Measurements from ENCODE around the gene ZNF669.

The ZNF669 gene

DNA sequence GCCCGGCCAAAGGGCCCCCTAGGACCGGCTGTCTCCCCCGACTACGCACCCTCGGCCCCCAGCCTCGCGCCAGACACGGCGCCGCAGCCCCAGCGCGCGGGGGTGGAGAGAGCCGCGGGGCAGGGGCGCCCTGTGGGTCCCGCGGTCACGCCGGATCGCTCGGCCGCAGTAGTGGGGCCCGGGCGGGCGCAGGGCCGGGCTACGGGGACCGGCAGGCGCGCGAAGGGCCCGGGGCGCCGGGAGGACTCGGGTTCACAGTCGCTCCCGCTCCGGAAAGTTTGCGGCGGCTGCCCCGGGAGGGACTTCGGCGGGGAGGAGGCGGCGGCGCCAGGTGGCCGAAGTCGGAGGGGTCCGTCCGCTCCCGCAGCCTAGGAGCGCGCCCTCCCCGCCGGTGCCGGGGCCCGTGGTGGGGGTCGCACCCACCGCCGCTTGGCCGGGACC lies 7.1 kb upstream of the ZNF669 start:
- no peak for DNase-seq (ENCODE audit: low read depth)

DNA sequence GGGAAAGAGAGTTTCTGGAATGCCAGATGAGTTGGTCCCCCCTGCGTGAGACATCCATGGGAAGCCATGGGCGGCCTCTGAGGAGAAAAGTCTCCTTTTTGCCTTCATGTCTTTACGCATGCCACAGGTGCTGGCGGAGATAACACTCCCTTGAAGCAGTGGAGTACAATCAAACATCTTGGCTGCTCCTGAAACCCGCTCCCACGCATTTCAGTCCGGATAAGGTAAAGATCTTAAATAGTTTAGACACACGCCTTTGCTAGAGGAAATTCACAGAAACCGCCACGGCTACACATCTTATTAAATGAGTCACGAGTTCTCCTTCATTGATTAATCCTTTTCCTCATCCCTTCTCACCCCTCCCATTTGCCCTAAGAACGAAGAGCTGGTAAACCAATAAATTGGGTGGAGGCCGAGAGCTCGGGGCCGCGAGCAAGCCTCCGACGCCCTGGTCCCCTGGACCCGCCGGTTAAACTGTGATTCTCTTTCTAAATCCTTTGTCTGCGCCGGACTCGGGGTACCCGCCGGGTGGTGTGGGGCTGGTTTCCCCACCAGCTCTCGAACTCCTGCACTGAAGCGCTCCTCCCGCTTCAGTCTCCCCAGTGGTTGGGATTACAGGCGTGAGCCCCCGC lies 6.6 kb upstream of the ZNF669 start:
- no peak for DNase-seq (ENCODE audit: low read depth)

DNA sequence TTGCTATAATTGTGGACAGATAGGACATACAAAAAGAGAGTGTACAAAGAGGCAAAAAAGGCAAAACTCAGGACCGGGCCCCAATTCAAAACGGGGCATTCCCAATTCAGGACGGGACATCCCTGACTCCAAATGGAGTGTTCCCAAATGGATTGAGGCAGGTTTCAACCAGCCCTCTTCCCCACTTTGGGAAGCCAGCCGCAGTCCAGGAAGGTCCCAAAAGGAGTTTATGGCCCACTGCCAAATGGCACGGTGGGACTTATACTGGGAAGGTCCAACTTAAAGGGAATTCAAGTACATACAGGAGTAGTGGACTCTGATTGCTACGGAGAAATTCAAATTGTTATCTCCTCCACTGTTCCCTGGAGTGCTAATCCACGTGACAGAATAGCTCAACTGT lies 3.5 kb upstream of the ZNF669 start:
- no peak for DNase-seq (ENCODE audit: low read depth)

DNA sequence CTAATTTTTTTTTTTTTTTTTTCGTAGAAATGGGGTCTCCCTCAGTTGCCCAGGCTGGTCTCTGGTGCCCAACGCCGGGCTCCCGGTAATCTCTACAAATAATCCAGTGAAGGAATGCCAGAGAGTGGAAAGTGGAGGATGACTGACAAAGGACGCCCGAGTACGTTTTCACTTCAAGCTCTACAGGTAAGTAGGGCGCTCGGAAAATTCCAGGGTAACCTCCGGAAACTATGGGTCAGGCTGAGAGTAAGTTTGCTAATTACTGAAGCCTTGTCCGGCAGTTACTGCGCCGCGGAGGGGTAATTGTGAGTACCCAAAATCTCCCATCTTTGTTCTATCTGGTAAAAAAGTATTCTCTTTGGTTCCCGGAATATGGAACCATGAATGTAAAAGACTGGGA lies 1.8 kb upstream of the ZNF669 start:
- no peak for DNase-seq (ENCODE audit: low read depth)

DNA sequence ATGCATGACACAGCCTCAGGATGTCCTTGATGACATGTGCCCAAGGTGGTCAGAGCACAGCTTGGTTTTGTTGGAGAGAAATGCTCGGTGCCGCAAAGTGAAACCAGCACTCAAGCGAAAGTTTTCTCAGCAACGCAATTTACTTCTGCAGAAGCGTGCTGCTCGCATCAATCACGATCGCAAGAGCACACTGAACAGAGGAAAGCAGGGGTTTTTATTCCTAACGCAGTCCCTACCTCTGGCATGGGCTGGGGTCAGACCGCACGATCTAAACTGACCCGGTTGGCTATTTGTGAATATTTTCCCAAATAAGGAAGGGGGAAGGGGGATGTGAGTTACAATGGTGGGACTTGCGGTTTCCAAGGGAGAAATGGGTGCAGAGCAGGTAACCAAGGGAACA lies 809 bp upstream of the ZNF669 start:
- no peak for DNase-seq (ENCODE audit: low read depth)

DNA sequence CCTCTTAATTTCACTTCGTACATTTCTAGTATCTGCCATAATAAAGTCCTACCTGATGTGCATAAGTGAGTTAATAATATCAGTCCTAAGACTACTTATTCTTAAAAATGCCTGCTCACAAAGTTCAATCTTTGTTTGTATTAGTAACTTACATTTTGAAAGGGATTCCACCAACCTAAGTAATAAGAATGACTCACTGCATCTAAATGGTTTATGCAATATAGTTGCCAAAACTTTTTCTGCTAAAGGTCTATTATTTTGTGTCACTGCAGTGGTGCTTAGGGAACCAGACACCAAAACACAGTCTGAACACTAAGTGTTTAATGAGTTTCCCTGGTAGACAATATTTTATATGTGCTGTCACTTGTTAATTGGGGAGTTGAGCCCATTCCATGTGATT lies 1.8 kb downstream of the ZNF669 start:
- DNase-seq (ENCODE audit: low read depth) = no peak

DNA sequence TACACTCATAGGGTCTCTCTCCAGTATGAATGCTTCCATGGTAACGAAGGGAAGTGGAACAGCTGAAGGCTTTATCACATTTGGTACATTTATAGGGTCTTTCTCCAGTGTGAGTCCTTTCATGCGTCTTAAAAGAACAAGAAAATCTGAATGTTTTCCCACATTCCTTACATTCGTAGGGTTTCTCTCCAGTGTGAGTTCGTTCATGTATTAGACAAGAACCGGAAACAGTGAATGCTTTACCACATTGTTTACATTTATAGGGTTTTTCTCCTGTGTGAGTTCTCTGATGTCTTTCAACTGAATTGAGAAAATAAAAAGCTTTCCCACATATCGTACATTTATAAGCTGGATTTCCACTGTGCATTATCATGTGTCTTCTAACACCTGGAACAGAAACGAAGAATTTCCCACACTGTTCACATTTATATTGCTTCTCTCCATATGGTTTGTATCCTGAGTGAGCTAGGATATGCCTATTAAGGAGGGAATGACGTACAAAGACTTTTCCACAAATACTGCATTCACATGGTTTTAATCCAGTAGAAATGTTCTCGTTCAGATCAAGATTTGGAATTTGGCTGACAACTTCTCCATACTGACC lies 3.4 kb downstream of the ZNF669 start:
- no peak for DNase-seq (ENCODE audit: low read depth)

DNA sequence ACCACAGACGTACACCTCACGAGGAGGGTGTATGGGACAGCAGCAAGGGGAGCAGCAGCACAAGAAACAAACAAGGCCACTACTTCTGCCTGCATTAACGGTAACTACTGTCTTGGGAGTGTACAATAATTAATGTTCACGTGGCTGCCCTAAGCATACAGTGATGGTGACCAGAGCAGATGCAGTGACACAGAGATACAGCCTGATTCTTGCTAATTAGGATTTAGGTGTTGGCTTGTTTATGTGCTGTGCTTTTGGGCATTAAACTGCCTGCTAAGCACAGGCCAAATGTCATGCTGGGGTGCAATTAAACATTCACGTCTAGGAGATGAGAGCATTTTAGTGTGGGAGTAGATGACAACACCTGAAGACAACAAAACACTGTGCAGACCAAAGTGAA lies 7.2 kb downstream of the ZNF669 start:
- no peak for DNase-seq (ENCODE audit: low read depth)

DNA sequence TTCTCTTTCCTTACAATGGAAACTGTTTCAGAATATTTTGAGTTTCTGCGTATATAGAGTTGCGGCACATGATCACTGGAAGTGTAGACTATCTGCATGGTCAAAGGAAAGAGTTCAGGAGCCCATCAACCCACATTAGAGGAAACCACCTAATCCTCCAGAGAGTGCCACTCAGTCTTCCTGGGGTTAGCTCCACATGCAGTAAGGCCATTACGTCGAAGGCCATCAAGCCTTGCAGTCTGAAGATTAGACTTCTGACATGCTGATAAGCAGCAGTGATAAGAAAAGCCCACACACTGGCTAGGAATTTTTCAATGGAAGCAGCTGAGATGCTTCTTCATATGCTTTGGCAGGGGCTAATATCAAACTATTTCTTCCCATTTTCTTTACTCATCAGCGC lies 7.6 kb downstream of the ZNF669 start:
- no peak for DNase-seq (ENCODE audit: low read depth)

DNA sequence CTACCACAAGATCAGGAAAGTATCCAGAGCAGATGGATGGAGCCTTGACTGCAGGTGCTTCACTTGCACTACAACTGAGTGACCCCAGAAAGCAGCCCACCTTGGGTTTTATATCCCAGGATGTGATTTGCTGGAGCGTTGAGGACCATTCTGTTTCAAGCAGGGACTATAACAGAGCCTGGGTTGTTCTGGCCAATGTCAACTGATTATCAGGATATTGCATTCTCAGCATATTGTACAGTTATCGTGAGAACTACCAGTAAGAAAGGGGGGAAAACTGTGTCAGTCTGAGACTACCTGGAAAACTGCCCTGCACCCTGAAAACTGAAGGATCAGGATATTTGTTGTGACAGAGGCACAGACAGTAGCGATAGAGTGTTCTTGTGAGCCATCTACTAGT lies 8.0 kb downstream of the ZNF669 start:
- DNase-seq (ENCODE audit: low read depth) = no peak

DNA sequence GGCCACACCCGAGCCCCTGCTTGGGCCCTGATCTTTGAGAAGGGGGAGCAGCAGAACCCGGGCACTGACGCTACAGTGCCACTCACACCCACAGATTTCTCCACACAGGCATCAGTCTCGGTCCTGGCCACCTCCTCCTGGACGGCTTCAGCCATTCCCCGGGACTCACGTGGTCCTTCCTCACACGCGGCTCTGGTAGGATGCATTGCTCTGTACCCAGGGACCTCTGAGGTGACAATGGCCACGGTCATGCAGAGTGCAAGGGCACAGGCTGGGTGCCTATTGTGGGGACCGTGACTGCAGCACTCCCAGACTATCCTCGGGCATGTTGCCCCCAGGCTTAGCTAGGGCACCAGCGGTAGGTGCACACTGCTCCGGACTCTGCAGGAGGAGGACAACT lies 13.7 kb downstream of the ZNF669 start:
- DNase-seq (ENCODE audit: low read depth) = no peak

DNA sequence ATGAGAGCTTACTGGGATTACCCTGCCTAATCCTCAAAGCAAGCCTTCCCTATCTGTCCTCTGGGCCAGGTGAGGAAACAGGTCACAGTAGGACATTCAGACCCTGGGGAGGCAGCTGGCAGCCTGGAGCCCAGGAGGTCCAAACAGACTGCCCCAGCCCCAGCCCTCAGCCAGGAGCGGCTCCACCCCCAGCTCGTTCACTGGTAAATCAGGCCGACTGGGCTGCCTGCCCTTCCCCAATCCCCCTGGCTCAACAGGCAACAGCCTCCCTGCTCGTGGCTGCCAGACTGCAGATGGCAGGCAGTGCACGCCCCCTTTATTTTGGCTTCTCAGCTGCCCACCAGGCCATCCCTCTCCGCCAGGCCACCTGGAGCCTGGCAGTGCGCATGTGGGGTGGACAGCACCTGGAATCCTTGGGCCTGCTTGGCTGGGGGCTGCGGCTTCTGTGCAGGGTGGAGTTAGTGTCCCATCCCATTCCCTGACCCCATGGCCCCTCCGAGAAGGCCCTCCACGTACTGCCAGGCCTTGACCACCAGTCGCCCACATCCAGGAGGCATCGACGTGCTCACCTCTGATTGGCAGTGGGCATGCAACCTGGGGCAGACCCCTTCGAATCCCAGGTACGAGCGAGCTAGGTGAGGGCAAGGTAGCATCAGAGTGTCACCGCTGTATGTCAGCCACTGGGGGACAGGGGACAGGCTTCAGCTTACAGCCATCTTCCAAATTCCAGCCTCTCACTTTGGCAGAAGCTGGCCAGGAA lies 14.4 kb downstream of the ZNF669 start:
- DNase-seq (ENCODE audit: low read depth) = no peak

DNA sequence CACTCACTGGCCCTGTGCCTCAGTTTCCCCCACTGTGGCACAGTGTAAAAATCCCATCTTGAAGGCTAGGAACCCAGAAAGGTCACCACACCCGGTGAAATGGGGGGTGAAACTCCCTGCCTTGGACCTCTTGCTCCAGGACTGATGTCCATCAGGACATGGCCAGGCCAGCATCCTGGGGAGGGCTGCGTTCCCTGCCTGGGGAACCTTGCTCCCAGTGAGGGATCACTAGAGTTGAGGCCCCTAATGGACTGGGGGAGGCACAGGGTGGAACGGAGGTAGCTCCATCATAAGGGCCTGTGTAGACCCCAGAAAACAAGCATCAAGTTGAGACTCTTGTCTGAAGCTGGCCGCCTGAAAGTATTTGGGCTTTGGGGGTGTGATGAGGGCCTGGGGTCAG lies 15.2 kb downstream of the ZNF669 start:
- no peak for DNase-seq (ENCODE audit: low read depth)

DNA sequence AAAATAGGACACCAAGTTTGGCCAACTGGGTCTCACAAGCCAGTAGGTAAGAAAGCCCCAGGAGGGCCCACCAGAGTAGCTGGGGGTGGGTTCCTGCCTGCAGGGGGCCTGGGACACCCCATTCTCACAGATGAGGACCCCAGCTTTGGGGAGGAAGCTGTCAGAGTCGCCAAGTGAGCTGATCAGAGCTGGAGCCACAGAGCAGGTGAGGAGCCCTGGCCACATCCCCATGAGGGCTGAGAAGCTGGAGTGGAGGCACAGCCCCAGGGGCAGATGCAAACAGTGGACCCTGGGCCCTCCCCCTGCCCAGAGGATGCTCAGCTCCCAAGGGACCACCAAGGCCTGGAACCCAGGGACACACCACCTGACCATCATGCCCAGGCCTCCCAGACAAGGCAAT lies 16.9 kb downstream of the ZNF669 start:
- DNase-seq (ENCODE audit: low read depth) = no peak

DNA sequence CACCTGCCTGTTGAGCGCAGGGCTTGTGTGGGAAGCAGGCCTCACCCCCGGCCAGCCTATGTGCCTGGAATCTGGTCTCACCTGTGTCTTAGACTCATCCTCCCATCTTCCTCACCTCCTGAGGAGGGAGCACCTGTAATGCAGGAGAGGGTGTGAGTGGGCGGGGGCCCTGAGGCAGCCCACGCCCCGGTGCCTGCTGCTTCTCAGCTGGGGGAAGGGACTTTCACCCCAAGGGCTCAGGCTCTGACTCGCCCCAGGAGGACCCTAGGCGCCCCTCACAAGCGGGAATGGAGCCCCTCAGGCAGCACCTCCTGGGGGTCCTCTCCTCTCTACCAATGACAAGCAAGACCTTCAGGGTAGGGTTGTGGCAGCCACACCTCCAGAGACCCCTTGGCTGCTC lies 18.8 kb downstream of the ZNF669 start:
- DNase-seq (ENCODE audit: low read depth) = no peak

DNA sequence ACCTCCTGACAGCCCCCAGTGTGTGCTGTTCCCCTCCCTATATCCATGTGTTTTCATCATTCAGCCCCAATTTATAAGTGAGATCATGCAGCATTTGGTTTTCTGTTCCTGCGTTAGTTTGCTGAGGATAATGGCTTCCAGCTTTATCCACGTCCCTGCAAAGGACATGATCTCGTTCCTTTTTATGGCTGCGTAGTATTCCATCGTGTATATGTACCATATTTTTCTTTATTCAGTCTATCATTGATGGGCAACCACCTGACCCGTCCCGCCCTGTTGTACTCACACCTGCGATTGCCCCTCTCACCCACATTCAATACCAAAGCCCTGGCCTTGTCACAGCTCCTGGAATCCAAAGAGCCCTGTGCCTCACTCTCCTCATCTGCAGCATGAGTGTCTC lies 19.4 kb downstream of the ZNF669 start:
- DNase-seq (ENCODE audit: low read depth) = no peak

DNA sequence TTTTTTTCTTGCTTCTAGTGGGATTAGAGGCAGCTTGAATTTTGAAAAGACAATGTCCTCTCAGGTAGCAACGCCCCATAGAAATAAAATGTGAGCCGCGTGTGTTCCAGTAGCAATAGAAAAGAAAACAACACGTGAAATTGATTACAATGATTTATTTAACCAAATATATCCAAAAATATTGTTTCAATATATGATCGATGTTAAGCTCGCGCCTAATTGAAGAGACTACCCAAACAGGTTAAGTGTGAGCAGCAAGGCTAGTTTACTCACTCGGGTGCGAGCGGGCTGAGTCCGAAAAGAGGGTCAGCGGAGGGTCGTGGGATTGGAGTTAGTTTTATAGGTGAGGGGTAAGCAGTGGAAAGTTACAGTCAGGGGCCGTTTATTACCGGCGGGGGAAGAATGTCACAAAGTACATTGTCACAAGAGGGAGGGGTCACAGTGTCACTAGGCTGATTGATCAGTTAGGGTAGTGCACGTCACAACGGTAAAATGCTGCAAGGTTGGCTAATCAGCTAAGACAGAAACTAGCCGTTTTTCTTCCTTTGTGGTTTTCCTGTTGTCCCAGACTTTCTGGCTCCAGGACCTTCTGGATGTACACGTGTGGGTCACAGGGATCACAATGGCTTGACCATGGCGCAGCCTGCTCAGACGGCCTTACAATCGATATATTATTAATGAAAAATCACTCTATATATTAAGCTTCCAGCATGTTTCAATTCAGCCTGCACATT lies 24.8 kb downstream of the ZNF669 start:
- DNase-seq (ENCODE audit: low read depth) = no peak

DNA sequence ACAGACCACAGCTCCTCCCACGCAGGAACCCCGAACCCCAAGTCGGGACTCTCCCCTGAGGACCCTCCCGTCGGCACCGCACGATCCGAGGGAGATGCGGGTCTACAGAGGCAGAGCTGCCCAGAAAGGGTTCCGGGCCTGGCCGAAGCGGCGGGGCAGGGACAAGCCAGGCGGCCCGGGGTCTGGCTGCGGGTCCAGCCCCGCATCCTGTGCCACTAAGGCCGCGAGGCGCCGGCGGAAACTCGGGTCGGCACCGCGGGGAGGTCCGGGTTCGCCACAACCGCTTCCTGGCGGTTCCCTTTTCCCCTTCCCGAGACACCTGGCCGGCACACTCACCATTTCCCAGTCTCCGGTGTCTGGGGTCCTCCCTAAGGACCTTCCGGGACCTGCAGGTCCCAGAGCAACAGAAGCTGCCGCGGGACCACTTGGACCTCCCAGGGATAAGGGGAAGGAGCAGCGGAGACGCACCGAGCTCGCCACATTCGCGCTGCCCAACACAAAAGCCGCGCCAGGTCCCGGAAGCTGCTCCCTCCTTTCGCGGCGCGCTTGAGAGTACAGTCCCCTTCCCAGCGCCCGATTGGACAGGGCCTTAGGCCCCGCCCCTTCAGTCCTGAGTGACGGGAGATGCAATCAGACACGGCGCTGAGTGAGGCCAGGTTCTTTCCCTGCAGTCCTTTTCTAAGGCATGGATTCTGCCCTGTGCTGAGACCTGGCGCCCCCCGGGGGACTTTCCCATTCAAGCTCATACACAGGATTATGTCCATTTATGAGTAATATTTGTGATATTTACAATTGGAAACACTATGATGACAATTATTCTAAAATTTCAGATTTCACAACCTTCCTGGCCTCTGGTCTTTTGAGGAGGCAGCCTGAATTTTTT lies 25.7 kb downstream of the ZNF669 start, which contains the start of gene ZNF670:
Gene ZNF670, minus strand, starts transcription at position 554 of the 883 bp plus-strand sequence. Its CDS starts 215 bp downstream, at position 339.
- DNase-seq (ENCODE audit: low read depth) = peak; percentile 61

DNA sequence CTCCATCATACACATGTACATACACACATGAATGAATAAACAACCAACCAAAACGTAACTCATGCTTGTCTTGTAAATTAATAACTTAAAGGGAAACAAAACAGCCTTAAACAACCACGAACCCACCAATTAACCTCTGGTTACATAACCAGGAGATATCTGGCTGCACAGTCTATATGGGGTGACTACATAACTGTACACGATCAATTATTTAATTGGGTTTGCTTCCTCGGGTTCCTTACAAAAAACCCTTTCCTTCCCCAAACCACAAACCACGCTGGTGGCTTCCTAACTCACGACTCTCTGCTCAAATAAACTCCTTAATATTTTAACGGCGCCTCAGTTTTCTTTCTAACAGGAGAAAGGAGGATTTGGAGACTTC lies 26.3 kb downstream of the ZNF669 start:
- DNase-seq (ENCODE audit: low read depth) = no peak

DNA sequence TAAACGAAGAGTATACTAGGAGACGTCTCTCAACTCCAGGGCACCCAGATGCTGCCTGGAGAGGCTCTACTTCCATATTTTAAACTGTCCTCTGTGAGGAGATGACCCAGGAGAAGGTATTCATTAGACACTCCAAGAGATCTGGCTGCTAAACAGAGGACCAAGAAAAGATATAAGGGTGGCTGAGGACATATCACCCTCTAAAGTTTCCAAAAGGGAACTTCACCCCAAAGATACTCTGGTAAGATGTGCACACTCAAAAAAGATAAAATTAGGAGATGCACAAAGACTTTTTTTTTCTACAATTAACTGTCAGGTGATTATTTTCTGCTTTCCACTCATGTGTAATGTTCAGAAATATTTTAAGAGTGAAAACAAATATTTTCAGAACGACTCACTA lies 26.9 kb downstream of the ZNF669 start:
- no peak for DNase-seq (ENCODE audit: low read depth)

DNA sequence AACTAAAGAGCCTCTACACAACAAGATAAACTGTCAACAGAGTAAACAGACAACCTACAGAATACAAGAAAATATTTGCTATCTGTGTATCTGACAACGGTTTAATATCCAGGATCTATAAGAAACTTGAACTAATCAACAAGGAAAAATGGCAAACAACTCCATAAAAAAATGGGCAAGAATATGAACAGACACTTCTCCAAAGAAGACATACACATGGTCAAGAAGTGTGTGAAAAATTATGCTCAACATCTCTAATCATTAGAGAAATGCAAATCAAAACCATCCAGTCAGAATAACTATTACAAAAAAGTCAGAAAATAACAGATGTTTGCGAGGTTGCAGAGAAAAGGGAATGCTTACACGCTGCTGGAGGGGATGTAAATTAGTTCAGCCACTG lies 33.5 kb downstream of the ZNF669 start:
- no peak for DNase-seq (ENCODE audit: low read depth)

DNA sequence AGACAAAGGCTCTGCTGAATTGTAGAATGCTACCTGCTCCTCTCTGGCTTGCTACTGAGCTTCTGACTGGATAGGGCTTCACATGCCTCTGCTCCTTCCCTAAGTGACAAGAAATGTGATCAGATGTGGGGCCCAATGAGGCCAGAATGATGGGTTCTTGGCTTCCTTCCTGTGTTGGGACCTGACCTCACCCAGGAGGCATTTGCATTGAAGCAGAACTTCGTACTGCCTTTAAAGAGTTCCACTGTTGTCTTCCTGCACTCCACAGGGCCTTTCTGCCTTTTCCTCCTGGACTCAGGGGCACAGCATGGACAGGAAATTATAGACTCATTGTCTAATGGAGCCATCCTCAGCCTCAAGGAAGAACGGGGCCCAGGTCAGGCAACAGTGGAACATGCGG lies 39.9 kb downstream of the ZNF669 start:
- DNase-seq (ENCODE audit: low read depth) = no peak

Data from T-helper 22 cell (primary cell).